Endothelial cell of umbilical vein (primary cell): Measurements from ENCODE around the gene LCA5L. TPM values are rescaled to one million over a fixed set of nuclear protein-coding genes. Genes with fewer than 3 reads are reported as not detected.
A peak's percentile ranks its signal among the peaks of the same experiment; 100 is the strongest.

Experiments
- BruUV-seq: library from RNA; stranded (reverse); fragments of 400-500 nt; replicated peaks from 2 replicates; lab custom pipeline; 2021; lab: Mats Ljungman, UMichigan
- CTCF ChIA-PET: fragments of 300-600, 350-600 bp; sonication (Branson Sonifier 250); formaldehyde crosslinking; loops from one replicate; lab custom pipeline; 2021; ENCODE audit warnings: antibody characterized with exemption, inconsistent platforms; lab: Charles Lee
- POLR2A ChIA-PET: fragments of 300-600, 350-600 bp; sonication (Branson Sonifier 250); formaldehyde crosslinking; loops from one replicate; lab custom pipeline; 2021; ENCODE audit warnings: antibody characterized with exemption, inconsistent platforms; lab: Charles Lee
- DNase-seq: peaks from one replicate; pipeline ENCODE4 v3.0.0-alpha.2; 2011; ENCODE audit warnings: low read depth, low spot score
- FAIRE-seq: peaks from 2 replicates; lab custom pipeline; 2011; peaks lifted over from hg19 to GRCh38; lab: Jason Lieb, UNC
- H2AFZ ChIP-seq: 2 replicates; pipeline ENCODE4 v1.6.0; 2012; ENCODE audit warnings: low read depth, low read length, control low read depth, inconsistent platforms
- H3K27ac ChIP-seq: 2 replicates; pipeline ENCODE4 v1.5.1; 2011; ENCODE audit warnings: low read depth, mild to moderate bottlenecking, control low read depth, low read length, moderate library complexity; ENCODE audit not compliant: insufficient read depth
- H3K27me3 ChIP-seq, 2 experiments: 2 replicates each; pipeline versions ENCODE4 v1.6.0 to v1.6.1; 2011; ENCODE audit warnings: low read length in 2 of 2, mixed read lengths in 1 of 2; ENCODE audit not compliant: control insufficient read depth in 2 of 2, insufficient read depth in 2 of 2
- H3K36me3 ChIP-seq, 2 experiments: 2 replicates in 1 of 2; 3 replicates in 1 of 2; pipeline ENCODE4 v1.5.1; 2011; ENCODE audit warnings: low read length in 2 of 2, mild to moderate bottlenecking in 1 of 2, moderate library complexity in 1 of 2; ENCODE audit not compliant: control insufficient read depth in 2 of 2, insufficient read depth in 2 of 2; ENCODE audit errors: extremely low read depth in 1 of 2
- H3K4me1 ChIP-seq: 3 replicates; pipeline ENCODE4 v1.5.1; 2011; ENCODE audit warnings: mild to moderate bottlenecking, low read length; ENCODE audit not compliant: control insufficient read depth, insufficient read depth; ENCODE audit errors: extremely low read depth
- H3K4me2 ChIP-seq: 2 replicates; pipeline ENCODE4 v1.6.1; 2011; ENCODE audit warnings: low read length, control low read depth, mixed read lengths; ENCODE audit not compliant: insufficient read depth
- H3K4me3 ChIP-seq, 3 experiments: fragments of 200-600 bp in 1 of 3; sonication (generic), shearing (Covaris generic) in 1 of 3; replicated peaks in 1 of 3; 2 replicates each; pipeline ENCODE4 v1.5.1; 2011 to 2016; ENCODE audit warnings: control low read depth in 3 of 3, low read length in 3 of 3, mild to moderate bottlenecking in 2 of 3, inconsistent platforms in 1 of 3, low read depth in 1 of 3, moderate library complexity in 1 of 3; ENCODE audit not compliant: insufficient read depth in 1 of 3
- H3K79me2 ChIP-seq: 2 replicates; pipeline ENCODE4 v1.6.0; 2012; ENCODE audit warnings: low read length, inconsistent platforms; ENCODE audit not compliant: control insufficient read depth, insufficient read depth
- H3K9ac ChIP-seq: replicated peaks from 2 replicates; pipeline ENCODE3; 2011; ENCODE audit warnings: low read length, control low read depth; ENCODE audit not compliant: insufficient read depth; ENCODE audit errors: extremely low read depth
- H3K9me1 ChIP-seq: replicated peaks from 3 replicates; pipeline ENCODE4 v1.6.0; 2011; ENCODE audit warnings: mild to moderate bottlenecking, low read length; ENCODE audit not compliant: control insufficient read depth, insufficient read depth; ENCODE audit errors: extremely low read depth
- H3K9me3 ChIP-seq: replicated peaks from 2 replicates; pipeline ENCODE4 v1.5.1; 2012; ENCODE audit warnings: low read length, inconsistent platforms; ENCODE audit not compliant: control insufficient read depth, insufficient read depth
- H4K20me1 ChIP-seq: replicated peaks from 2 replicates; pipeline ENCODE3; 2011; ENCODE audit warnings: mild to moderate bottlenecking, low read length; ENCODE audit not compliant: control insufficient read depth, insufficient read depth; ENCODE audit errors: extremely low read depth
- CTCF ChIP-seq, 2 donors: IDR thresholded peaks; 1 replicate in 1 of 2; 2 replicates in 1 of 2; pipeline ENCODE4 v1.5.1; 2011; ENCODE audit warnings: low read length in 2 of 2, mild to moderate bottlenecking in 2 of 2, moderate library complexity in 2 of 2, control low read depth in 1 of 2, inconsistent platforms in 1 of 2, low read depth in 1 of 2; ENCODE audit not compliant: insufficient read depth in 1 of 2; ENCODE audit errors: extremely low read depth in 1 of 2
- EZH2 ChIP-seq: IDR thresholded peaks from 2 replicates; pipeline ENCODE4 v1.6.1; 2012; ENCODE audit warnings: borderline replicate concordance, low read depth, mild to moderate bottlenecking, moderate library complexity, low read length, inconsistent platforms; ENCODE audit not compliant: severe bottlenecking
- FOS ChIP-seq: IDR thresholded peaks from 2 replicates; pipeline ENCODE4 v1.6.1; 2011; ENCODE audit warnings: mild to moderate bottlenecking, low read length, moderate library complexity, borderline replicate concordance; ENCODE audit not compliant: insufficient read depth
- GATA2 ChIP-seq: IDR thresholded peaks from 2 replicates; pipeline ENCODE4 v1.7.0; 2011; ENCODE audit warnings: low read depth, mild to moderate bottlenecking, moderate library complexity, mixed read lengths, low read length; ENCODE audit not compliant: insufficient read length, insufficient read depth
- JUN ChIP-seq: IDR thresholded peaks from 2 replicates; pipeline ENCODE4 v1.6.1; 2011; ENCODE audit warnings: borderline replicate concordance, low read depth; ENCODE audit not compliant: insufficient read length, insufficient read depth
- MYC ChIP-seq: IDR thresholded peaks from one replicate; pipeline ENCODE4 v1.6.1; 2011; ENCODE audit warnings: mild to moderate bottlenecking, low read depth, low read length
- POLR2A ChIP-seq: IDR thresholded peaks from 2 replicates; pipeline ENCODE4 v1.6.1; 2012; ENCODE audit warnings: low read depth, mild to moderate bottlenecking, control low read depth, low read length
- POLR2AphosphoS5 ChIP-seq: IDR thresholded peaks from 2 replicates; pipeline ENCODE4 v1.6.1; 2012; ENCODE audit warnings: low read depth, mild to moderate bottlenecking, control low read depth, low read length, moderate library complexity; ENCODE audit not compliant: insufficient read depth
- dilution Hi-C: fragments of 300-500 bp; cut with MboI; formaldehyde crosslinking; loops from one replicate; pipeline ENCODE4 v1.15.0; 2019; ENCODE audit warnings: low sequenced_read_pairs; ENCODE audit not compliant: extremely low pct_ligation_motif_present
- intact Hi-C: fragments of 100-400 bp; cut with micrococcal nuclease; formaldehyde crosslinking; loops from one replicate; pipeline ENCODE4 v1.10.0; 2022
- polyA plus RNA-seq, 4 experiments: library from polyadenylated mRNA; depleted of rRNA in 3 of 4; stranded (reverse) in 3 of 4; unstranded in 1 of 4; fragments of >200 nt; gene quantifications; 2 replicates each; pipeline versions ENCODE4 v1.2.1 to v1.2.3, GENCODE V29; 2011 to 2012; ENCODE audit warnings: missing spikeins in 1 of 4
- total RNA-seq: library from RNA; stranded (reverse); gene quantifications from 2 replicates; pipeline ENCODE4 v1.2.3, GENCODE V29; 2021
- TF ChIP-seq, protein P1 (sequence below): IDR thresholded peaks from 2 replicates; pipeline ENCODE4 v1.6.1; 2011; ENCODE audit not compliant: insufficient read depth, insufficient read length

Gene LCA5L
- total and polyA plus RNA-seq, 2 donors (not counting 3 experiments of a cell fraction or from before 2014, with no cell fraction given) = 0.26 to 1.0 TPM

DNA sequence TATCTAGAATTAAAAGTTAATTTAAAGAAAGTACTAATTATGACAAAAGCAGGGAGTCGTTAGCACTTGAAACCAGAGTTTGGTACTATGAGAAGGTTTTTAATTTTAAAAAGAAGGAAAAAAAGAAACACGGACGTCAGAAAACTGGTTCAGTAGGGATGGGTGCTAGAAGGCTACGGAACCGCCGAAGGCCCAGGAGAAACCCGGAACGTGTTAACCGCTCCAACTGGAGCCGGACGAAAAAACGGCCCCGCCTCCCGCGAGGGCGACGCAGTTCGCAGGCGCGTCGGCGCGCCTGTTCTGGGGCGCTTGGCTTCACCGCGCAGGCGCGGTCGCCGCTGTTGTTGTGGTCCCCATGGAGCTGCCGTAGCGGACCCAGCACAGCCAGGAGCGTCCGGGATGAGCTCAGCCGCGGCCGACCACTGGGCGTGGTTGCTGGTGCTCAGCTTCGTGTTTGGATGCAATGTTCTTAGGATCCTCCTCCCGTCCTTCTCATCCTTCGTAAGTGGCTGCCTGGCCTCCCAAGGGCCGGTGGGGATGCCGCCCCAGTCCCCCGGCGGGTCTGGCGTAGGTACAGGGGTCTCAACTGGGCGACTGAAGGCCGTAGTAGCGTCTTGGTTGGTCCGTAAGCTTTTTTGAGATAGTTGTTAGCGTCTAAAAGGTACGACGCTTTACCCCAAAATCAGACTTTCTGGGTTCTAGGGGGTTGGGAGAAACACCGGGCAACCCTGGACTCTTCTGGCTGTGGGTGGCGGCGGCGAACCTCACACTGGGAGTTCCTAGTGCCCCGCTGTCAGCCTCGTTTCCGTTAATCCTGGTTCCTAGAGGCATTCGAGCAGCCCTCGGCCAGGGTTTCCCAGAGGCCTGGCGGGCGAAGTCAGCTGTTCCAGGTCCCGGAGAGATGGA is 65.3 kb downstream of the LCA5L start:
- FAIRE-seq = peak; percentile 90
- CTCF ChIA-PET = interaction anchor here (0.7 to 1.5 kb wide), 7 partner anchors 10 to 65 kb away, joined by 3 to 6 read pairs (median 4); partner anchors contain the start of gene LCA5L

GRCh38 chr21:39377444-39378050 is 68.0 kb downstream of the LCA5L start:
- Histone ChIP-seq H3K9me1 (no peaks in the 10 kb centered on the region), H3K9ac (no peak overlapping the region), H3K4me3 (no peak overlapping the region), H3K4me1 (peaks cover 7% of the 10 kb centered on the region), H2AFZ (peak overlapping the region; percentile 78), H3K27ac (no peak overlapping the region), H4K20me1 (no peaks in the 10 kb centered on the region), H3K27me3 (peaks cover 5 to 10% of the 10 kb centered on the region in 2 experiments), H3K9me3 (no peaks in the 10 kb centered on the region), H3K4me2 (peak overlapping the region; percentile 8), H3K36me3 (no peaks in the 10 kb centered on the region), H3K79me2 (peaks cover 16% of the 10 kb centered on the region)
- ChIA-PET CTCF (interaction anchor here (0.9 kb wide), 1 partner anchor 10 kb away, joined by 3 read pairs; no protein-coding TSS in a partner anchor), POLR2A (no interaction called here)
- dilution Hi-C loops = no loop called here
- intact Hi-C loops = no loop called here
- TF ChIP-seq, protein P1, sequence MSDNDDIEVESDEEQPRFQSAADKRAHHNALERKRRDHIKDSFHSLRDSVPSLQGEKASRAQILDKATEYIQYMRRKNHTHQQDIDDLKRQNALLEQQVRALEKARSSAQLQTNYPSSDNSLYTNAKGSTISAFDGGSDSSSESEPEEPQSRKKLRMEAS = no peak
- TF ChIP-seq FOS = no peak
- no peak for TF ChIP-seq POLR2AphosphoS5
- no peak for TF ChIP-seq JUN
- no peak for TF ChIP-seq GATA2
- TF ChIP-seq POLR2A = no peak
- no peak for TF ChIP-seq EZH2
- no peak for TF ChIP-seq MYC
- no peak for TF ChIP-seq CTCF (IDR thresholded peaks at IDR 0.05; ENCODE audit: extremely low read depth in 1 of 2, insufficient read depth in 1 of 2, low read depth in 1 of 2, low read length in 2 of 2)
- FAIRE-seq = no peak
- DNase-seq = peak; percentile 49
- no TSS peak for BruUV-seq

More for the DNA sequence above, 65.3 kb downstream of the LCA5L start:
- Histone ChIP-seq H2AFZ (peak overlapping the region; percentile 72), H4K20me1 (no peaks in the 10 kb centered on the region), H3K4me2 (peak overlapping the region; percentile 92), H3K4me1 (peaks cover 14% of the 10 kb centered on the region), H3K36me3 (no peaks in the 10 kb centered on the region), H3K9me1 (no peaks in the 10 kb centered on the region), H3K27ac (peak overlapping the region; percentile 71), H3K4me3 (peak overlapping the region; percentile 48 to 80 (median 78)), H3K9ac (peak overlapping the region; percentile 88), H3K27me3 (peaks cover 3 to 5% of the 10 kb centered on the region in 2 experiments), H3K9me3 (no peaks in the 10 kb centered on the region), H3K79me2 (peaks cover 19% of the 10 kb centered on the region)
- no peak for TF ChIP-seq MYC
- peak; percentile 68 for TF ChIP-seq POLR2AphosphoS5
- peak; percentile 86 for TF ChIP-seq POLR2A
- BruUV-seq = TSS peak; percentile 80
- DNase-seq = peak; percentile 95
- intact Hi-C loops (loop anchor here (1.0 to 2.0 kb wide), 2 partner anchors 31 to 197 kb away; partner anchors contain the start of genes HMGN1 and PSMG1), dilution Hi-C loops (no loop called here)
- POLR2A ChIA-PET = interaction anchor here (1.0 to 1.2 kb wide), 2 partner anchors 32 to 63 kb away, joined by 3 to 7 read pairs; no protein-coding TSS in a partner anchor
